ENCODE measurements around the gene GOLT1A.
"Not testable (repeated sequence)": the region's sequence is repeated elsewhere in the genome, so short reads cannot be mapped to it uniquely, and the experiment has no call there.

Gene GOLT1A

GRCh38 chr1:204246876-204247275 lies 33.1 kb upstream of the GOLT1A start:
- DNase-seq, result no peak

- no peak for DNase-seq
These were observed 29.1 kb upstream of the GOLT1A start for GRCh38 chr1:204242920-204243319.

DNA sequence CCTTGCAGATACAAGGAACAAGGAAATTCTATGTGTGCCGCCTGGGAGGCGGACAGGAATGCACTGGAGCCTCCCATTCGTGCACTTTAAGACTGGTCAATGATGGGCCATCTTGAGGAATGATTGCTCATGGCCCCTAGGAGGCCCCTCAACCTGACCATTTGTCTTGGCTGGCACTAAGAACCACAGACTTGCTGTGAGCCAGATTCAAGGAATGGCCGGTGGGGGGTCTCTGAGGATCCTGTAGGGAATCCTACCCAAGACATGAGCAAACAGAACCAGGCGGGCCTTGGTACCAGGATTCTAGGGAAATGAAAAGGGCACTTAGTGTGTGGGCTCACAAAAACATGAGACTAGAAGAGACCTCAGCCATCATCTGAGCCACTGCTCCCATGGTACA lies 28.1 kb upstream of the GOLT1A start:
- no peak for DNase-seq

- peak; percentile 30 for DNase-seq
These were observed 27.3 kb upstream of the GOLT1A start for GRCh38 chr1:204241050-204241449.

DNA sequence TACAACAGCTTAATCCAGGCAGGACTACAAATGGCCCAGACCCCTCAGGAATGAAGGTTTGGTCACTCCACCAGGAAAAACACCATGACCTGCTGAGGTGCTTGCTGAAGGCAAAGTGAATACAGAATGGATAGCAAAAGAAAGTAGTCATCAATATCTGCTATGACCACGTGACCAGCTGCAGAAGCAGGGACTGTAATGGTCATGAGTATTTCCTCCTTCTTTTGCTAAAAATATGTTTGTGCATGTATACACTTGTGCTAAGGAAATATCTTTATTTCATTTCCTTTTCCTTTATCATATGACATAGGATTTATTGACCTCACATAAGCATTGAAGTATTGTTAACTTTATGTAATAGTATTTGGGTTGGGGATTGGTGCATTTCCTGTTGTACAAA lies 26.4 kb upstream of the GOLT1A start:
- DNase-seq, result no peak

DNA sequence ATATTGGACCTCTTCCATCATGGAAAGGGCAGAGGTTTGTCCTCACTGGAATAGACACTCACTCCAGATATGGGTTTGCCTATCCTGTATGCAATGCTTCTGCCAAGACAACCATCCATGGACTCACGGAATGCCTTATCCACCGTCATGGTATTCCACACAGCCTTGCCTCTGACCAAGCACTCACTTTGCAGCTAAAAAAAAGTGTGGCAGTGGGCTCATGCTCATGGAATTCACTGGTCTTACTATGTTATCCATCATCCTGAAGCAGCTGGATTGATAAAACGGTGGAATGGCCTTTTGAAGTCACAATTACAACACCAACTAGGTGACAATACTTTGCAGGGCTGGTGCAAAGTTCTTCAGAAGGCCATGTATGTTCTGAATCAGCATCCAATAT lies 25.6 kb upstream of the GOLT1A start:
- DNase-seq, result not testable (repeated sequence)

DNA sequence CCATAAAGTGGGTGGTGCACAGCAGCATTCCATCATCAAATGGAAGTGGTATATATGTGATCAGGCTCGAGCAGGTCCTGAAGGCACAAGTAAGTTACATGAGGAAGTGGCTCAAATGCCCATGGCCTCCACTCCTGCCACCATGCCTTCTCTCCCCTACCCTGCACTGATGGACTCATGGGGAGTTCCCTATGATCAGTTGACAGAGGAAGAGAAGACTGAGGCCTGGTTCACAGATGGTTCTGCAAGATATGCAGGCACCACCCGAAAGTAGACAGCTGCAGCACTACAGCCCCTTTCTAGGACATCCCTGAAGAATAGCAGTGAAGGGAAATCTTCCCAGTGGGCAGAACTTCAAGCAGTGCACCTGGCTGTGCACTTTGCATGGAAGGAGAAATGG lies 24.7 kb upstream of the GOLT1A start:
- DNase-seq, result peak; percentile 52

- DNase-seq, result not testable (repeated sequence)
These were observed 23.7 kb upstream of the GOLT1A start for GRCh38 chr1:204237515-204237914.

GRCh38 chr1:204232526-204232925 lies 18.7 kb upstream of the GOLT1A start:
- DNase-seq, result no peak

- DNase-seq, result no peak
These were observed 16.4 kb upstream of the GOLT1A start for GRCh38 chr1:204230211-204230610.

- no peak for DNase-seq
These were observed 15.1 kb upstream of the GOLT1A start for GRCh38 chr1:204228896-204229295.

GRCh38 chr1:204227996-204228785 lies 14.4 kb upstream of the GOLT1A start:
- DNase-seq, result no peak

DNA sequence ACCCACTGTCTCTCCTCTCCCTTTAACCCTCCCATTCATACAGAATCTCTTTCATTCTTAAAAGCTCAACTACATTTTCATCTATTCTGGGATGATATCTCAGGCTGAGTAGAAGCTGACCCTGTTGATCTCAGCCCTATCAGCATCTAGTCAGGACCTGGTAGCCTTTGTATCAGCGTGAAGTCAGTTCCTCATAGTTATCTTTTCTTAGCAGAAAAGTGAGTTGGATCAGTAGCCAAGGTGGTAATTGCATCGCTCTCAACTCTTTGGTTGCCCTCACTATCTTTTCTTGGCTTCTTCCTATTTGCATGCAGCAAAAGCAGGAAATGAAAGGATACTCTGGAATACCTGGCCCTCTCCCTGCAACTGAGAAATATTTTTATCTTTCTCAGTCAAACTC lies 13.6 kb upstream of the GOLT1A start:
- peak; percentile 84 for DNase-seq

DNA sequence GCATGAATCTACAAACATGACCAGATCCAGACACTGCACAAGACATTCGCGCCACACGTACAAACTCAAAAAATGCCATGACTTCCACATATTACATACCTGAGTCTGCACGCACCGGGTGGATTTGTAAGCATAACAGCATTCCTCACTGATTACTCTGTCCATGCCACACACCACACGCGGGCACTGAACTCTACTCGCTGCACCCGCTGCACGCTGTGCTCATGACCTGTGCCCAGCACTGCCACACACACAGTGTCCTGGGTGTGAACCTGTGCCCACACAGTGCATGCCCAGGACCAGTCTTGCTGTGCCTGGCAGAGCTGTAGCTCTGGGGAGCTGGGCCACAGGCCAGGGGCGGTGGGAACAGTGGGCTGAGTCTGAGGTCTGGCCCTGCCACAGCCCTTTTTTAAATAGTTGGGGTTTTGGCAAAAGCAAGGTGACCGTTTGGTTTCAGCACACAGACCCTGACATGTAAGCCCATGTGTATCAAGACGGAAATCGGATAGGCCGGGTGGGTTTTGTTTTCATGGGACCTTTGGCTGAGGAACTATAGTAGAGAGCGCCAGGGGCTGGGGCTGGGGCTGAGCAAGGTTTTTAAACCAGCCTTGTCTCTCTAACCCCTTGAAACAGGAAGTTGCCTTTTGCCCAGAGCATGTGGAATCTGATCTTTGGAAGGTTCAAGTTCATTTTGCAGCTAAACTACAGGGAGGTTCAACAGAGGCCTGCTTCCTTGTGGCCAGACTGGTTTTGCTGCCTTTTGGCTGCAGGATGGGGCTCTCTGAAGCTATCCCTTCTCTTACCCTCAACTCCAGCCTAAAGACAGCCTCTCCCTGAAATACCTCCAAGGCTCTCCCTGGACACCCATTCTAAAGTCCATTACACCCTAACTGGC lies 12.3 kb upstream of the GOLT1A start:
- DNase-seq, result peak; percentile 58

- DNase-seq, result no peak
These were observed 10.9 kb upstream of the GOLT1A start for GRCh38 chr1:204224655-204225054.

DNA sequence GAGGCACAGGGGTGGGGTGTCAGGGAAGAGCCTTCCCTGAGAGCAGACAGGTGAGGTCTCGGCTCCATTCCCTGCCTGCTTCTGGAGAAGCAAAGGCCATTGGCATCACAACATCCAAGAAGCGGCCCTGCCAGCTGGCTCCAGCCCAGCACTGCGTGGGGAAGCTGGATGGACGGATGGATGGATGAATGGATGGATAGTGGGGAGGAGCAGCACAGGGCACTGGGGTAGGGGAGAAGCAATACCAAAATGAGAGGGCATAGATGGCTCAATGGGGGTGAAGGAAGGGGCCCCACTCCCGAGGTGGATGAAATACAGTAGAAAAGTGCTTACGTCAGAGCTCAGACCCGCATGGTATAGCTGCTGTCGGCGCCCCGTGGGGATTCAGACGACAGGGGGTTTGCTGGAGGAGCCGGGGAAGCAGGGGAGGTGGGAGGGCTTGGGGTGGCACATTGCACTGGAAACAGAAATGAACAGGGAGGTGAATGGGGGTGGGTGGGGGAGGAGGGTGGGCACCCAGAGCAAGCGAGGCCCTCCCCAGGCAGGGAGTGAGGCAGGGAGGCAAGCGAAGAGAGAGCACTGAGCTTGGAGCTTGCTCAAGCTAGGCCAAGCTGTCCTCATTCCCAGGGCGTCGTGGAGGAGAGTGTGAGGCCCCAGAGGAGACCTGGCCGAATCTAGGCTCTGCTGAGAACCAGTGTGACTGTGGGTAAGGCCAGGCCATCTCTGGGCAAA lies 9.5 kb upstream of the GOLT1A start:
- no peak for DNase-seq

- no peak for DNase-seq
These were observed 8.9 kb upstream of the GOLT1A start for GRCh38 chr1:204222764-204223055.

- DNase-seq, result no peak
These were observed 8.4 kb upstream of the GOLT1A start for GRCh38 chr1:204222006-204222763.

DNA sequence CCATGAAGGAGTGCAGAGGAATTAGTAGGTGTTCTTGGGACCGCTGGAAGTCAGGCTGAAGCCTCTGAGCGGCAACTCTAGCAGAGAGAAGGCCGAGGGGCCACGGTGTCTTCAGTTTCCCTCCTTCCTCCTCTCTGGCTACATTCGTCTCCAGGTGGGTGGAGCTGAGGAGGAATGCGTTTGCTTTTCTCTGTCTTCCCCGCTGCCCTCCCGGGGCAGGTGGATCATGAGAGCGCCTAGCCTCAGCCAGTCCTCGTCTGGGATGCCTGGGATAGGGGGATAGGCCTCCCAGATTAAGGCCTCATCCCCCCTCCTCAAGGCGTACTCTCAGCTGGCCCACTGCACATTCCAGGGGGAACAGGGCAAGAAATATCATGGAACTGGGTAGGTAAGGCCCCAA lies 7.5 kb upstream of the GOLT1A start:
- DNase-seq, result no peak

DNA sequence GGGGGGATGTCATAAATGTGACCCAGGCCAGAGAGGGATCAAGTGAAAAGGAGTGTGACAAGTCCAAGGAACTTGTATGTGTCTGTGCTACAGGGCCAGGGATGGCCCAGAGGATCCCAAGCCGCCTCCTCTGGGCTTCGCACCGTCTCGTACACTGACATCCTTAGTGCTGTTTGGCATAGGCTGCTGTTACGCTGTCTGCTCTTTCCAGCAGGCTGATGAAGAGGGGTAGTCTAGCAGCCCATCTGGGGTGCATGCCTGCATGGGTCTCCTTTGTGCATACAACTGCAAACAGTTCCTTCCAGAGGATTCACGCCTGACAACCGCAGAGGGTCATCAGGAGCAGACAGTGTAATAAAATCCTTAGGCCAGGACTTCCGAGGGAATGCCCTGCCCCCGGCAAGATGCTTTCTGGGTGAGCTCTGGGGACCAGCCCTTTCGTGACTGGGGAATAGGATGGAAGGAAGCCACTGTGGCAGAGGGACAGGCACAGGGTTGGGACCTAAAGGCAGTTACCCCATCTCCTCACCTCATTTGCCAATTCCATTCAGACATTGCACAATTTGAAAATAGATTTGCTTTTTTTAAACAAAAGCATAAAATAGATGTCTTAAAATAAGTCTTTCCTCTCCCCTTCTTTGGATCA lies 6.3 kb upstream of the GOLT1A start:
- no peak for DNase-seq

DNA sequence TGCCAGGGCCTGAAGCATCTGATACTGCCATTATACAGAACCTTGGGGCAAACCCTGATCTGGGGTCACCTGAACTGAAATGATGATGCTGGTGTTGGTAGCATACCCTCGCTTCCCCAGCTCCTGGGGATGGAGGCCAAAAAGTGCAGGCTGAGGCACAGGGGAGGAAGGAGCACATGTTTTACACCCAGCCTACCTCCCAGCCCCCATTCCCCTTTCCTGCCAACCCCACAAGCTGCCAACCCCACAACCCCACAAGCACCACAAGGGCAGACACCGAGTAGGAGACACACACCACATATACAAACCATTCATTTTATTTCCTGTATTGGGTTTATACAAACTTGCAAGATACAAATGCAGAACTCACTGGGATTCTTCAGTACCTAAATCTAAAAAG lies 4.8 kb upstream of the GOLT1A start:
- no peak for DNase-seq

DNA sequence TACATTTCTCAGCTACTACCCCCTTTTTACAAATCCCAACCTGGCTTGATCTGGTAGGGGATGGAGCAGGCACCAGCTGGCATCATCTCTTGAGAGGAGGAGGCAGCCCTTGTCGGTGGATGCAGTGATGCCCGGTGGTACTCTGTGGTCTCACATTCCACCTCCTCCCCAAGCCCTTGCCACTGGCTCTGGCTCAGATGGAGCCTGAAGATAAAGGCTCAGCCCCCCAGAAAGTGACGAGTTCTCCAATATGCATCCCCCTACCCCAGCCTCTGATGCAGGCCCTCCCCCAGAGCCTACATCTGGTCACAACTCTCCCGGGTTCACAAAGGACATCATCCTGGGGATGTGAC lies 3.8 kb upstream of the GOLT1A start:
- DNase-seq, result no peak
